ENCODE measurements around the gene BYSL. TPM values are rescaled to one million over a fixed set of nuclear protein-coding genes. Genes with fewer than 3 reads are reported as not detected.

The BYSL gene
- total RNA-seq, 1 experiment from 2014 or later: 89.7 TPM

- no peak for DNase-seq (ENCODE audit: low spot score)
- CTCF ChIA-PET: no interaction called here
- H3K4me1 ChIP-seq (ENCODE audit: insufficient read depth, low read length, poor library complexity, severe bottlenecking): no peaks in the 10 kb centered on the region
- TF ChIP-seq EZH2 (IDR thresholded peaks at IDR 0.05; ENCODE audit: borderline replicate concordance, low read depth, low read length, poor library complexity, severe bottlenecking): no peak
- TF ChIP-seq CTCF (conservative IDR thresholded peaks at IDR 0.05; ENCODE audit: low read depth, low read length): no peak
- no peak overlapping the region for H3K4me3 ChIP-seq (ENCODE audit: low read depth, low read length, poor library complexity, severe bottlenecking)
- H3K36me3 ChIP-seq (ENCODE audit: insufficient read depth, low read length, poor library complexity, severe bottlenecking): no peaks in the 10 kb centered on the region
- H3K9me3 ChIP-seq (ENCODE audit: low read depth, low read length, poor library complexity, severe bottlenecking): no peaks in the 10 kb centered on the region
- POLR2A ChIA-PET (ENCODE audit: low non-redundant PET): no interaction called here
- no peaks in the 10 kb centered on the region for H3K27me3 ChIP-seq (replicated peaks; ENCODE audit: insufficient read depth, low read depth, low read length, poor library complexity)
- intact Hi-C loops (cut with micrococcal nuclease; ENCODE audit: unreplicated experiment): no loop called here
- BruUV-seq (replicated peaks): no TSS peak
- H3K27ac ChIP-seq (ENCODE audit: low read depth, low read length, poor library complexity, severe bottlenecking): no peak overlapping the region
These were observed 42.3 kb upstream of the BYSL start for GRCh38 chr6:41878961-41879405.

GRCh38 chr6:41881506-41881905, 39.8 kb upstream of the BYSL start:
- no peak for DNase-seq (ENCODE audit: low spot score)
- intact Hi-C loops (cut with micrococcal nuclease; ENCODE audit: unreplicated experiment): no loop called here

GRCh38 chr6:41884957-41885356, 36.3 kb upstream of the BYSL start:
- no peak for TF ChIP-seq EZH2 (IDR thresholded peaks at IDR 0.05; ENCODE audit: borderline replicate concordance, low read depth, low read length, poor library complexity, severe bottlenecking)
- no peak for TF ChIP-seq CTCF (conservative IDR thresholded peaks at IDR 0.05; ENCODE audit: low read depth, low read length)
- no peaks in the 10 kb centered on the region for H3K4me1 ChIP-seq (ENCODE audit: insufficient read depth, low read length, poor library complexity, severe bottlenecking)
- no peak for DNase-seq (ENCODE audit: low spot score)
- no peaks in the 10 kb centered on the region for H3K9me3 ChIP-seq (ENCODE audit: low read depth, low read length, poor library complexity, severe bottlenecking)
- H3K27ac ChIP-seq (ENCODE audit: low read depth, low read length, poor library complexity, severe bottlenecking): no peak overlapping the region
- ChIA-PET CTCF (no interaction called here), POLR2A (ENCODE audit: low non-redundant PET) (no interaction called here)
- intact Hi-C loops (cut with micrococcal nuclease; ENCODE audit: unreplicated experiment): no loop called here
- no TSS peak for BruUV-seq (replicated peaks)
- no peaks in the 10 kb centered on the region for H3K36me3 ChIP-seq (ENCODE audit: insufficient read depth, low read length, poor library complexity, severe bottlenecking)
- H3K4me3 ChIP-seq (ENCODE audit: low read depth, low read length, poor library complexity, severe bottlenecking): no peak overlapping the region
- no peaks in the 10 kb centered on the region for H3K27me3 ChIP-seq (replicated peaks; ENCODE audit: insufficient read depth, low read depth, low read length, poor library complexity)

More at GRCh38 chr6:41881506-41881905, 39.8 kb upstream of the BYSL start:
- ChIA-PET CTCF (no interaction called here), POLR2A (ENCODE audit: low non-redundant PET) (no interaction called here)
- Histone ChIP-seq H3K4me3 (ENCODE audit: low read depth, low read length, poor library complexity, severe bottlenecking) (no peak overlapping the region), H3K27me3 (replicated peaks; ENCODE audit: insufficient read depth, low read depth, low read length, poor library complexity) (no peaks in the 10 kb centered on the region), H3K4me1 (ENCODE audit: insufficient read depth, low read length, poor library complexity, severe bottlenecking) (no peaks in the 10 kb centered on the region), H3K9me3 (ENCODE audit: low read depth, low read length, poor library complexity, severe bottlenecking) (no peaks in the 10 kb centered on the region), H3K36me3 (ENCODE audit: insufficient read depth, low read length, poor library complexity, severe bottlenecking) (no peaks in the 10 kb centered on the region), H3K27ac (ENCODE audit: low read depth, low read length, poor library complexity, severe bottlenecking) (no peak overlapping the region)
- TF ChIP-seq EZH2 (IDR thresholded peaks at IDR 0.05; ENCODE audit: borderline replicate concordance, low read depth, low read length, poor library complexity, severe bottlenecking) (no peak), CTCF (conservative IDR thresholded peaks at IDR 0.05; ENCODE audit: low read depth, low read length) (no peak)
- BruUV-seq (replicated peaks): no TSS peak

Data from A673 (cell line).